NCI-H2107 treated with DMSO at 0.1 percent for 48 hours (cell line): ENCODE measurements around the gene ADARB1.
"Not testable (repeated sequence)": the region's sequence is repeated elsewhere in the genome, so short reads cannot be mapped to it uniquely, and the experiment has no call there.

Experiments used
- DNase-seq: peaks from one replicate; lab custom pipeline; 2025; ENCODE audit not compliant: unreplicated experiment; lab: John Stamatoyannopoulos, UW

ADARB1 gene

GRCh38 chr21:45074048-45074817, at the start of gene ADARB1:
Gene ADARB1, plus strand, starts transcription at chr21:45074580. Its CDS starts 97,077 bp downstream, at chr21:45171657.
- DNase-seq: no peak

GRCh38 chr21:45026066-45026745, 48.2 kb upstream of the ADARB1 start:
- DNase-seq: no peak

GRCh38 chr21:45026826-45027225, 47.6 kb upstream of the ADARB1 start:
- no peak for DNase-seq

- DNase-seq: no peak
Measured at GRCh38 chr21:45027241-45028196, 46.9 kb upstream of the ADARB1 start.

GRCh38 chr21:45028645-45029044, 45.7 kb upstream of the ADARB1 start:
- DNase-seq: not testable (repeated sequence)

- DNase-seq: no peak
Measured at GRCh38 chr21:45029298-45029947, 45.0 kb upstream of the ADARB1 start.

GRCh38 chr21:45029948-45030681, 44.3 kb upstream of the ADARB1 start:
- no peak for DNase-seq

GRCh38 chr21:45030682-45031570, 43.5 kb upstream of the ADARB1 start:
- no peak for DNase-seq

GRCh38 chr21:45031571-45032191, 42.7 kb upstream of the ADARB1 start:
- DNase-seq: no peak

GRCh38 chr21:45032332-45032731, 42.0 kb upstream of the ADARB1 start:
- no peak for DNase-seq

GRCh38 chr21:45032977-45033710, 41.2 kb upstream of the ADARB1 start:
- no peak for DNase-seq

GRCh38 chr21:45033791-45034555, 40.4 kb upstream of the ADARB1 start:
- no peak for DNase-seq

GRCh38 chr21:45034556-45035476, 39.6 kb upstream of the ADARB1 start:
- DNase-seq: no peak

GRCh38 chr21:45035477-45035848, 38.9 kb upstream of the ADARB1 start:
- no peak for DNase-seq

- no peak for DNase-seq
Measured at GRCh38 chr21:45036630-45037029, 37.8 kb upstream of the ADARB1 start.

- DNase-seq: no peak
Measured at GRCh38 chr21:45037986-45038385, 36.4 kb upstream of the ADARB1 start.
